ENCODE results near the gene ATXN1.

Gene ATXN1

DNA sequence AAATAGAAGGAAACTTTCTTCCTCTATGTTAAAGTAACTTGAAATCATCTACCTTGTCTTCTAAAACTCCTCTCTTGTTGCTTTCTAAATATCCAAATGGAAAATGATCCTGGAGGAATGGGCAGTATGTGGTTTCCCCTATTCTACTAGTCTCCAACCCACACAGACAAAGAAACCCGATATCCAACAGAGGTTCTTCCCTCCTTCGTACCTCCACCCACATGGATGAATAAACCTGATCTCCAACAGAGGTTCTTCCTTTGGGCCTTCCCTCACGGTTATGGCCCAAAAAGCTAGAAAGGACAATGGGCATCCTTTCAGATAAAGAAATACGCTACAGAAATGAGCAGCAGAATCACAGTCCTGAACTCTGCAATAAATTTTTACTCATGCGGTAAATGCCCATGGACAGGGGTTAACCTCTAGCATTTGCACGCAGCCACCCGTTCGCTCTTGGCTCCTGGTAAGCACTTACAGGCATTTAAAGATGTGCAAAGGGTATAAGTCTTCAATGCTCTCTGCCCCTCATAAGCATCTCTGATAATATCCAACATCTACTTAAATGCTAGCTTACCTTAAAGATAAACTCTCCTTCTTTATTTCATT is 392.0 kb downstream of the ATXN1 start:
- H3K4me3 ChIP-seq (ENCODE audit: low read depth, low read length) = no peak overlapping the region

GRCh38 chr6:16367571-16367970 is 393.7 kb downstream of the ATXN1 start:
- TF ChIP-seq, protein P1, sequence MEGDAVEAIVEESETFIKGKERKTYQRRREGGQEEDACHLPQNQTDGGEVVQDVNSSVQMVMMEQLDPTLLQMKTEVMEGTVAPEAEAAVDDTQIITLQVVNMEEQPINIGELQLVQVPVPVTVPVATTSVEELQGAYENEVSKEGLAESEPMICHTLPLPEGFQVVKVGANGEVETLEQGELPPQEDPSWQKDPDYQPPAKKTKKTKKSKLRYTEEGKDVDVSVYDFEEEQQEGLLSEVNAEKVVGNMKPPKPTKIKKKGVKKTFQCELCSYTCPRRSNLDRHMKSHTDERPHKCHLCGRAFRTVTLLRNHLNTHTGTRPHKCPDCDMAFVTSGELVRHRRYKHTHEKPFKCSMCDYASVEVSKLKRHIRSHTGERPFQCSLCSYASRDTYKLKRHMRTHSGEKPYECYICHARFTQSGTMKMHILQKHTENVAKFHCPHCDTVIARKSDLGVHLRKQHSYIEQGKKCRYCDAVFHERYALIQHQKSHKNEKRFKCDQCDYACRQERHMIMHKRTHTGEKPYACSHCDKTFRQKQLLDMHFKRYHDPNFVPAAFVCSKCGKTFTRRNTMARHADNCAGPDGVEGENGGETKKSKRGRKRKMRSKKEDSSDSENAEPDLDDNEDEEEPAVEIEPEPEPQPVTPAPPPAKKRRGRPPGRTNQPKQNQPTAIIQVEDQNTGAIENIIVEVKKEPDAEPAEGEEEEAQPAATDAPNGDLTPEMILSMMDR (IDR thresholded peaks at IDR 0.05; ENCODE audit: low read depth, low read length, missing control alignments) = no peak
- DNase-seq (ENCODE audit: low read depth) = no peak
- H3K4me3 ChIP-seq (ENCODE audit: low read depth, low read length) = no peak overlapping the region

More for the DNA sequence above, 392.0 kb downstream of the ATXN1 start:
- no peak for DNase-seq (ENCODE audit: low read depth)
- TF ChIP-seq, protein P1 (IDR thresholded peaks at IDR 0.05; ENCODE audit: low read depth, low read length, missing control alignments) = no peak

GRCh38 chr6:16363749-16364148 is 397.5 kb downstream of the ATXN1 start:
- TF ChIP-seq, protein P1 (IDR thresholded peaks at IDR 0.05; ENCODE audit: low read depth, low read length, missing control alignments) = no peak
- no peak for DNase-seq (ENCODE audit: low read depth)
- H3K4me3 ChIP-seq (ENCODE audit: low read depth, low read length) = no peak overlapping the region

- DNase-seq (ENCODE audit: low read depth) = no peak
- TF ChIP-seq, protein P1 (IDR thresholded peaks at IDR 0.05; ENCODE audit: low read depth, low read length, missing control alignments) = no peak
- H3K4me3 ChIP-seq (ENCODE audit: low read depth, low read length) = no peak overlapping the region
Observed at GRCh38 chr6:16362819-16363589, 398.3 kb downstream of the ATXN1 start.

- TF ChIP-seq, protein P1 (IDR thresholded peaks at IDR 0.05; ENCODE audit: low read depth, low read length, missing control alignments) = no peak
- no peak for DNase-seq (ENCODE audit: low read depth)
- no peak overlapping the region for H3K4me3 ChIP-seq (ENCODE audit: low read depth, low read length)
Observed at GRCh38 chr6:16362296-16362695, 399.0 kb downstream of the ATXN1 start.

DNA sequence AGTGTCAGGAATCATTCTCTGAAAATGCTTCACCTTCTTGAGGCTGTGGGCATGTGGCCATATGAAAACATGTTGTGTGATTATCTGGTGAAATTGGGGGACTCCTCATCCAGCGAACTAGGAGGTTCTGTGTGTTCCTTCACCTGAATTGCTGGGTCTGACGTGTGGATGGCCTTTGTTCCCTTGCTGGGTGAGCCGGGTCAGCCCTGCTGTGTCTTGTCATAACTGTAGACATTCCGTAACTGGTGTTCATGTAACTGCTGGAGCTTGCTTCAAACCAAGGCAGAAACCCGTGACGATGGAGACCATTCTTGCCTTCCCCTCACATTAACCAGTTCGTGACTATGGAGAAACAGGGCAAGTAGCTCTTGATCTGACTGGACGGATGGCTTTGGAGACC is 399.4 kb downstream of the ATXN1 start:
- TF ChIP-seq, protein P1 (IDR thresholded peaks at IDR 0.05; ENCODE audit: low read depth, low read length, missing control alignments) = no peak
- H3K4me3 ChIP-seq (ENCODE audit: low read depth, low read length) = no peak overlapping the region
- no peak for DNase-seq (ENCODE audit: low read depth)
